Measurements from ENCODE around the gene PARD6A.

DNA sequence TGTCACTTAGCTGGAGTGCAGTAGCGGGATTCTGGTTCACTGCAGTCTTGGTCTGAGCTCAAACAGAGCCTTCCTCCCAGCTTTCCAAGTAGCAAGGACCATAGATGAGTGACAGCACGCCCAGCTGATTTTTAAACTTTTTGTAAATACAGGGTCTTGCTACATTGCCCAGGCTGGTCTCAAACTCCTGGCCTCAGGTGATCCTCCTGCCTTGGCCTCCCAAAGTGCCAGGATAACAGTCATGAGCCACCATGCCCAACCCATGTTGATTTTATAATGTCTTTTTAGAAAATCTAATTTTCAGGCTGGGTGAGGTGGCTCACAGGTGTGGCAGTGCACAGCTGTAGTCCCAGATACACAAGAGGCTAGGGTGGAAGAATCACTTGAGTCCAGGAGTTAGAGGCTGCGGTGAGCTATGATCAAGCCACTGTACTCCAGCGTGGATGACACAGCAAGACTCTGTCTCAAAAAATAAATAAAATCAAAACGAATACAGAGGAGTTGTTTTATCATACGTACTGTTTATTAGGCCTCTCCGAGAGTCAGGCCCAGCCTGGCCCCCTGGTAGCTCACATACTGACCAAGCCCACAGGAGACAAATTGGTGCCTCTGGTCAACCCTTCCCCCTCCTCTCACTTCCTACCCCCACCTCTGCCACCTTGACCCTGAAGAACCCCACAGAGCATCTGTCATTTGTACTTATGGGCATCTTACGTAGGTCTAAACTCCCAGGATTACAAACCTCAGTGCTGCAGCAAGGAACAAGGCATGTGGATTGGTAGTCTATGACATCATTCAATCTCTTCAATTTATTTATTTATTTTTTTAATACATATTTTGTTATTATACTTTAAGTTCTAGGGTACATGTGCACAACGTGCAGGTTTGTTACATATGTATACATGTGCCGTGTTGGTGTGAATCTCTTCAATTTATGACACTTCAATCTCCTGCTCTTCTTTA lies 19.5 kb downstream of the PARD6A start:
- no peak for TF ChIP-seq EZH2 (IDR thresholded peaks at IDR 0.05; ENCODE audit: borderline replicate concordance, low read depth, low read length, severe bottlenecking)
- TF ChIP-seq, protein P1, sequence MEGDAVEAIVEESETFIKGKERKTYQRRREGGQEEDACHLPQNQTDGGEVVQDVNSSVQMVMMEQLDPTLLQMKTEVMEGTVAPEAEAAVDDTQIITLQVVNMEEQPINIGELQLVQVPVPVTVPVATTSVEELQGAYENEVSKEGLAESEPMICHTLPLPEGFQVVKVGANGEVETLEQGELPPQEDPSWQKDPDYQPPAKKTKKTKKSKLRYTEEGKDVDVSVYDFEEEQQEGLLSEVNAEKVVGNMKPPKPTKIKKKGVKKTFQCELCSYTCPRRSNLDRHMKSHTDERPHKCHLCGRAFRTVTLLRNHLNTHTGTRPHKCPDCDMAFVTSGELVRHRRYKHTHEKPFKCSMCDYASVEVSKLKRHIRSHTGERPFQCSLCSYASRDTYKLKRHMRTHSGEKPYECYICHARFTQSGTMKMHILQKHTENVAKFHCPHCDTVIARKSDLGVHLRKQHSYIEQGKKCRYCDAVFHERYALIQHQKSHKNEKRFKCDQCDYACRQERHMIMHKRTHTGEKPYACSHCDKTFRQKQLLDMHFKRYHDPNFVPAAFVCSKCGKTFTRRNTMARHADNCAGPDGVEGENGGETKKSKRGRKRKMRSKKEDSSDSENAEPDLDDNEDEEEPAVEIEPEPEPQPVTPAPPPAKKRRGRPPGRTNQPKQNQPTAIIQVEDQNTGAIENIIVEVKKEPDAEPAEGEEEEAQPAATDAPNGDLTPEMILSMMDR (IDR thresholded peaks at IDR 0.05; ENCODE audit: extremely low read depth in 1 of 2, insufficient read depth in 1 of 2, low read depth in 1 of 2, low read length in 2 of 2) = no peak
- no peak for TF ChIP-seq JUN (IDR thresholded peaks at IDR 0.05; ENCODE audit: borderline replicate concordance, insufficient read depth, insufficient read length, low read depth)
- TF ChIP-seq, protein P2, sequence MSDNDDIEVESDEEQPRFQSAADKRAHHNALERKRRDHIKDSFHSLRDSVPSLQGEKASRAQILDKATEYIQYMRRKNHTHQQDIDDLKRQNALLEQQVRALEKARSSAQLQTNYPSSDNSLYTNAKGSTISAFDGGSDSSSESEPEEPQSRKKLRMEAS (IDR thresholded peaks at IDR 0.05; ENCODE audit: insufficient read depth, insufficient read length) = no peak
- TF ChIP-seq POLR2A (IDR thresholded peaks at IDR 0.05; ENCODE audit: low read depth, low read length) = no peak
- TF ChIP-seq MYC (IDR thresholded peaks at IDR 0.05; ENCODE audit: low read depth, low read length) = no peak
